Measurements from ENCODE around the gene RAB6D.
"Not testable (repeated sequence)": the region's sequence is repeated elsewhere in the genome, so short reads cannot be mapped to it uniquely, and the experiment has no call there.

Gene RAB6D

DNA sequence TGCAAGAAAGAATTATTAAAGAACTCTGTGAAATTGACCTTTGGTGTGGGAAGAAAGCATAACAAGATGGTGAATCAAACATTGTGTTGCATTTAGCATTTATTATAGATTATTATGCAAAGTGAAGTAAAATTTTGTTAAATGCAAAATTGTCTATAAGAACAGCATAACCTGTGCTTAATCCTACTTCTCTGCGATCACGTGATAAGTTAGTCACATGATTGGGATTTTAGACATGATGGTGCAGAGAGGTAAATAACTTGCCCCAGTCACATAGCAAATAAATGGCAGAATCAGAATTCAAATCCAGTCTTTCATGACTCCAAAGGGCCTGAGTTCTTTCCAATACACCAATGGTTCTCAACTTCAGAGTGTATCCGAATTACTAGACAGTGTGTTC is 31.3 kb downstream of the RAB6D start:
- not testable (repeated sequence) for H3K9ac ChIP-seq (ENCODE audit: low read depth, low read length, poor library complexity, severe bottlenecking); H3K27me3 ChIP-seq (ENCODE audit: insufficient read depth, low read length, poor library complexity, severe bottlenecking); H3K4me1 ChIP-seq (ENCODE audit: insufficient read depth, low read length, poor library complexity, severe bottlenecking); H3K9me3 ChIP-seq (ENCODE audit: insufficient read depth, low read depth, low read length); H3F3A ChIP-seq (ENCODE audit: low read depth); H3K79me2 ChIP-seq (ENCODE audit: insufficient read depth, low read length); H3K4me2 ChIP-seq (ENCODE audit: low read depth, low read length, poor library complexity, severe bottlenecking); H2AFZ ChIP-seq (ENCODE audit: low read length); H3K36me3 ChIP-seq (ENCODE audit: insufficient read depth, low read length); H3K4me3 ChIP-seq (ENCODE audit: low read length, poor library complexity, severe bottlenecking); H3K9me2 ChIP-seq (replicated peaks; ENCODE audit: low read depth, low read length); H4K20me1 ChIP-seq (ENCODE audit: insufficient read depth, low read length, poor library complexity, severe bottlenecking)

DNA sequence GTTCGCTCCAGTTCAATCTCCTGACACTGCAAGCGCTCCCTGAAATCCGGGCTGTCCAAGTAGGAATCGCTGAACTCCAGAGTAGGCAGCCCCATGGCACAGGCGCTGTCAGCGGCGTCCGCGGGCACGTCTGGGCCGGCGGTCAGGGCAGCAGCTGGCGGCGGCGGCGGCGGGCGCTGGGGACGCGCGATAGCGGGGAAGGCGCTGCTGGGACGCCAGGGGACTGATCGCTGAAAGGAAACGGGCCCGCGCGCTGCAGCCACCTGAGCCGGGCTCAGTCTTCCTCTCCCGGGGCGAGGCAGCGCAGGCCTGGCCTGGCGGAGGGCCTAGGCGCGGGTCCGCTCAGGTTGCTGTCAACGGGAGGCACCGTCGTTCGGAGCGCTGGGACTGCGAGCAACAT is 33.0 kb downstream of the RAB6D start:
- not testable (repeated sequence) for H3F3A ChIP-seq (ENCODE audit: low read depth); H3K79me2 ChIP-seq (ENCODE audit: insufficient read depth, low read length); H3K9me2 ChIP-seq (replicated peaks; ENCODE audit: low read depth, low read length); H3K9ac ChIP-seq (ENCODE audit: low read depth, low read length, poor library complexity, severe bottlenecking); H4K20me1 ChIP-seq (ENCODE audit: insufficient read depth, low read length, poor library complexity, severe bottlenecking); H3K36me3 ChIP-seq (ENCODE audit: insufficient read depth, low read length); H3K4me3 ChIP-seq (ENCODE audit: low read length, poor library complexity, severe bottlenecking); H3K27me3 ChIP-seq (ENCODE audit: insufficient read depth, low read length, poor library complexity, severe bottlenecking); H2AFZ ChIP-seq (ENCODE audit: low read length); H3K4me1 ChIP-seq (ENCODE audit: insufficient read depth, low read length, poor library complexity, severe bottlenecking); H3K4me2 ChIP-seq (ENCODE audit: low read depth, low read length, poor library complexity, severe bottlenecking); H3K9me3 ChIP-seq (ENCODE audit: insufficient read depth, low read depth, low read length)

DNA sequence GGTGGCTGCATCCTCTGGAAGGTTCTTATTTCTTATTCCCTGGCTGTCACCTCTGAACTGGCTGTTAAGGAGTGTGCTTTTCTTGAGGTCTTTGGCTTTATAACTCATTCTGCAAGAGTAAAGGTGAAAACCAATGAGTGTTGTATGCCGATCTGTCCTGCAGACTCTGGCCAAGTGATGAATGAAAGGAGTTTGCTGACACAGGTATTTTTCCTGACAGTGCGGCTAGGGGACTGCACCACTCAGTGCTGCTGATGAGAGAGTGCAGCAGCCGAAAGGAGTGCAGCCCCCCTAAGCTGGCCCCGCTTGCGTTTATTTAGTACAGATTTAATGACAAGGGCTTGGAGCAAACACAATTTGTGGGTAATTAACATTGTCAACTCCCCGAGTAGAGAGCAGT is 41.8 kb downstream of the RAB6D start:
- TF ChIP-seq EZH2phosphoT487 (IDR thresholded peaks at IDR 0.05; ENCODE audit: borderline replicate concordance), result no peak
- TF ChIP-seq, protein P1, sequence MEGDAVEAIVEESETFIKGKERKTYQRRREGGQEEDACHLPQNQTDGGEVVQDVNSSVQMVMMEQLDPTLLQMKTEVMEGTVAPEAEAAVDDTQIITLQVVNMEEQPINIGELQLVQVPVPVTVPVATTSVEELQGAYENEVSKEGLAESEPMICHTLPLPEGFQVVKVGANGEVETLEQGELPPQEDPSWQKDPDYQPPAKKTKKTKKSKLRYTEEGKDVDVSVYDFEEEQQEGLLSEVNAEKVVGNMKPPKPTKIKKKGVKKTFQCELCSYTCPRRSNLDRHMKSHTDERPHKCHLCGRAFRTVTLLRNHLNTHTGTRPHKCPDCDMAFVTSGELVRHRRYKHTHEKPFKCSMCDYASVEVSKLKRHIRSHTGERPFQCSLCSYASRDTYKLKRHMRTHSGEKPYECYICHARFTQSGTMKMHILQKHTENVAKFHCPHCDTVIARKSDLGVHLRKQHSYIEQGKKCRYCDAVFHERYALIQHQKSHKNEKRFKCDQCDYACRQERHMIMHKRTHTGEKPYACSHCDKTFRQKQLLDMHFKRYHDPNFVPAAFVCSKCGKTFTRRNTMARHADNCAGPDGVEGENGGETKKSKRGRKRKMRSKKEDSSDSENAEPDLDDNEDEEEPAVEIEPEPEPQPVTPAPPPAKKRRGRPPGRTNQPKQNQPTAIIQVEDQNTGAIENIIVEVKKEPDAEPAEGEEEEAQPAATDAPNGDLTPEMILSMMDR (conservative IDR thresholded peaks at IDR 0.05; ENCODE audit: low read length), result no peak
- Histone ChIP-seq H3K4me1 (ENCODE audit: insufficient read depth, low read length, poor library complexity, severe bottlenecking) (no peaks in the 10 kb centered on the region), H3K4me3 (ENCODE audit: low read length, poor library complexity, severe bottlenecking) (no peak overlapping the region), H2AFZ (ENCODE audit: low read length) (no peak overlapping the region), H3K9me2 (replicated peaks; ENCODE audit: low read depth, low read length) (no peaks in the 10 kb centered on the region), H3K36me3 (ENCODE audit: insufficient read depth, low read length) (no peaks in the 10 kb centered on the region), H3K27me3 (ENCODE audit: insufficient read depth, low read length, poor library complexity, severe bottlenecking) (no peaks in the 10 kb centered on the region), H3K9ac (ENCODE audit: low read depth, low read length, poor library complexity, severe bottlenecking) (no peak overlapping the region), H3K79me2 (ENCODE audit: insufficient read depth, low read length) (no peaks in the 10 kb centered on the region), H3K9me3 (ENCODE audit: insufficient read depth, low read depth, low read length) (peaks cover 3% of the 10 kb centered on the region; the same call in 1 of the 2 replicates), H3K4me2 (ENCODE audit: low read depth, low read length, poor library complexity, severe bottlenecking) (no peak overlapping the region), H3F3A (ENCODE audit: low read depth) (no peaks in the 10 kb centered on the region), H4K20me1 (ENCODE audit: insufficient read depth, low read length, poor library complexity, severe bottlenecking) (no peaks in the 10 kb centered on the region)

DNA sequence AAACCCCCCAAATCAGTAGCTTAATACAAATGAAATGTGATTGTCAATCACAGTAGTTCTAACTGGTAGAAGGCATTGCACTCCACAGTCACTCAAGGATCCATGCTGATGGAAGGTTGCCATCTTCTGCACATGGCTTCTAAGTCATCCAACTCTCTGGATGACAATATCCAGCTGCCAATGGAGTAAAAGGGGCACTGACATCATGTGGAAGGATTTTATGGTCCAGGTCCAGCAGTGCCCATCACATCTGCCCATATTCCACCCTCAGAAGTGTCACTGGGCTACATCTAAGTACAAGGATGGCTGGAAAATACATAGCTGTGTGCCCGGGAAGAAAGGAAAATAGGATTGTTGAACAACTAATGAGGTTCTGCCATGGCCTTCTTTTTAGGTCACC is 42.6 kb downstream of the RAB6D start:
- not testable (repeated sequence) for H3K4me1 ChIP-seq (ENCODE audit: insufficient read depth, low read length, poor library complexity, severe bottlenecking); H3K4me3 ChIP-seq (ENCODE audit: low read length, poor library complexity, severe bottlenecking); H2AFZ ChIP-seq (ENCODE audit: low read length); H3F3A ChIP-seq (ENCODE audit: low read depth); H3K9me2 ChIP-seq (replicated peaks; ENCODE audit: low read depth, low read length); H3K36me3 ChIP-seq (ENCODE audit: insufficient read depth, low read length); H3K9me3 ChIP-seq (ENCODE audit: insufficient read depth, low read depth, low read length); H3K27me3 ChIP-seq (ENCODE audit: insufficient read depth, low read length, poor library complexity, severe bottlenecking); H3K4me2 ChIP-seq (ENCODE audit: low read depth, low read length, poor library complexity, severe bottlenecking); H3K79me2 ChIP-seq (ENCODE audit: insufficient read depth, low read length); H4K20me1 ChIP-seq (ENCODE audit: insufficient read depth, low read length, poor library complexity, severe bottlenecking); H3K9ac ChIP-seq (ENCODE audit: low read depth, low read length, poor library complexity, severe bottlenecking)

DNA sequence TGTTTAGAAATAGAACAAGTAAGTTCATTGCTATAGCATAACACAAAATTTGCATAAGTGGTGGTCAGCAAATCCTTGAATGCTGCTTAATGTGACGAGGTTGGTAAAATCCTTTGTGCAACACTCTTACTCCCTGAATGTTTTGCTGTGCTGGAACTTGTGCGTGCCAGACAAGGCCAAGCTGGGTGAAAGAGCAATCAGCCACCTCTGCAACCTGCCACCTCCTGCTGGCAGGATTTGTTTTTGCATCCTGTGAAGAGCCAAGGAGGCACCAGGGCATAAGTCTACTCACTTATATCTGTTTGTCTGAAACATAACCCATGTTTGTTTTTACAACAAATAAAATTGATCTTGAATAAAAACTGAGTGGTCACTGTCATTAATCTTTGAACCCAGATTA is 53.0 kb downstream of the RAB6D start:
- not testable (repeated sequence) for H3K4me2 ChIP-seq (ENCODE audit: low read depth, low read length, poor library complexity, severe bottlenecking); H2AFZ ChIP-seq (ENCODE audit: low read length); H4K20me1 ChIP-seq (ENCODE audit: insufficient read depth, low read length, poor library complexity, severe bottlenecking); H3K27me3 ChIP-seq (ENCODE audit: insufficient read depth, low read length, poor library complexity, severe bottlenecking); H3K4me3 ChIP-seq (ENCODE audit: low read length, poor library complexity, severe bottlenecking); H3F3A ChIP-seq (ENCODE audit: low read depth); H3K9me3 ChIP-seq (ENCODE audit: insufficient read depth, low read depth, low read length); H3K36me3 ChIP-seq (ENCODE audit: insufficient read depth, low read length); H3K9me2 ChIP-seq (replicated peaks; ENCODE audit: low read depth, low read length); H3K79me2 ChIP-seq (ENCODE audit: insufficient read depth, low read length); H3K9ac ChIP-seq (ENCODE audit: low read depth, low read length, poor library complexity, severe bottlenecking); H3K4me1 ChIP-seq (ENCODE audit: insufficient read depth, low read length, poor library complexity, severe bottlenecking)
- TF ChIP-seq, protein P1 (conservative IDR thresholded peaks at IDR 0.05; ENCODE audit: low read length), result 0 out of 2 replicates have a peak, but pooled peaks have one; percentile 12
